Activated CD4-positive, alpha-beta memory T cell treated with anti-CD3 and anti-CD28 coated beads, Interleukin-2, amount 10 ng/mL, durations not matched to agents 7 days and 5 days (primary cell): ENCODE data around the gene KCNQ1OT1. TPM values are rescaled to one million over a fixed set of nuclear protein-coding genes. Genes with fewer than 3 reads are reported as not detected.

Experiments used
- CTCF ChIA-PET: fragments of 350-600 bp; sonication (Branson Sonifier 250); formaldehyde crosslinking; loops from one replicate; lab custom pipeline; 2021; ENCODE audit warnings: antibody characterized with exemption, inconsistent platforms; lab: Charles Lee
- POLR2A ChIA-PET: fragments of 350-600 bp; sonication (Branson Sonifier 250); formaldehyde crosslinking; loops from one replicate; lab custom pipeline; 2021; ENCODE audit warnings: antibody characterized with exemption; lab: Charles Lee
- DNase-seq: peaks from one replicate; pipeline ENCODE4 v3.0.0-alpha.2; 2020
- H3K27ac Mint-ChIP-seq: one replicate; pipeline ENCODE4 v1.8.0; 2021; ENCODE audit warnings: mild to moderate bottlenecking, mixed read lengths
- H3K27me3 Mint-ChIP-seq: one replicate; pipeline ENCODE4 v1.8.0; 2021; ENCODE audit warnings: mixed read lengths
- H3K36me3 Mint-ChIP-seq: one replicate; pipeline ENCODE4 v1.8.0; 2021; ENCODE audit warnings: low read depth, mixed read lengths
- H3K4me1 Mint-ChIP-seq: one replicate; pipeline ENCODE4 v1.8.0; 2021; ENCODE audit warnings: mixed read lengths
- H3K4me3 Mint-ChIP-seq: one replicate; pipeline ENCODE4 v1.8.0; 2021; ENCODE audit warnings: mild to moderate bottlenecking, mixed read lengths
- H3K9me3 Mint-ChIP-seq: one replicate; pipeline ENCODE4 v1.8.0; 2021; ENCODE audit warnings: mixed read lengths
- total RNA-seq, 2 experiments: library from RNA; stranded (reverse); gene quantifications; one replicate each; pipeline ENCODE4 v1.2.3, GENCODE V29; 2021

KCNQ1OT1 gene
- total RNA-seq, 2 experiments from 2014 or later, result 0.25 to 0.28 TPM

- ChIA-PET POLR2A (no interaction called here), CTCF (no interaction called here)
- Mint-ChIP-seq H3K9me3 (no peaks in the 10 kb centered on the region), H3K27me3 (no peaks in the 10 kb centered on the region), H3K27ac (no peak overlapping the region), H3K36me3 (no peaks in the 10 kb centered on the region), H3K4me3 (no peak overlapping the region), H3K4me1 (no peaks in the 10 kb centered on the region)
- DNase-seq, result no peak
Observed at GRCh38 chr11:2561696-2562581, 137.9 kb downstream of the KCNQ1OT1 start.

DNA sequence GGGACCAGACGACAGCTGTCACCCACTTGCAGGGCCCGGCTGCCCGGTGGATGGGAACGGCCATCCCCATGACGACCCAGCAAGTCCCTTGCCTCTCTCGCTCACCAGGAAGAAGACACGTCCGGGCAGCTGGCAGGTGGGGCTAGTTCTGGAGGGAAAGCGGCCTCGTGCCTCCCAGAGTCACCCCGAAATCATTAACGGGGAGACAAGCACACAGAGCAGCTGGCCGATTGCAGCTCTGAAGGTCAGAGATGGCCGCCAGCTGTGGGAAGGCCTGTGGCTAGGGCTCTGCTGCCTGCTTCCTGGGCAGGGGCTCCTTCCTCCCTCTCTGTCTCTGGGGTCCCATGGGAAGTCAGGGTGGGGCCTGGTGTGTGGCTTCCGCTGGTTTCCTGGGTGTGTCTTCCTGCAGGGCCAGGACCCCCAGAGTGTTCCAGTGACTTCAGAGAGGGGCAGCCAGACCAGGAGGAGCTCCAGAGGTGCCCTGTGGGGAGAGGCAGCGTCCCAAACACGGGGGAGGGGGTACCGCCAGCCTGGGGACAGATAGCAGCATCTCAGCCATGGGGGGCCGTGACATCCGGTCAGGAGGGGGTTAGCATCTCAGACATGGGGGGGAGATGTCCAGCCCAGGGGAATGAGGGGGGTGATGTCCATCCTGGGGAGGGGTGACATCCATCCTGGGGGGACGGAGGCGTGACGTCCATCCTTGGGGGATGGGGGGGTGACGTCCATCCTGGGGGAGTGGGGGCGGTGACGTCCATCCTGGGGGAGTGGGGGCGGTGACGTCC lies 140.1 kb downstream of the KCNQ1OT1 start:
- no peak for DNase-seq
- no peaks in the 10 kb centered on the region for H3K27me3 Mint-ChIP-seq
- no peak overlapping the region for H3K27ac Mint-ChIP-seq
- H3K9me3 Mint-ChIP-seq, result no peaks in the 10 kb centered on the region
- ChIA-PET POLR2A (no interaction called here), CTCF (interaction anchor here (0.7 kb wide), 1 partner anchor 332 kb away, joined by 4 read pairs; no protein-coding TSS in a partner anchor)
- H3K4me3 Mint-ChIP-seq, result no peak overlapping the region
- no peaks in the 10 kb centered on the region for H3K4me1 Mint-ChIP-seq
- H3K36me3 Mint-ChIP-seq, result no peaks in the 10 kb centered on the region

GRCh38 chr11:2558861-2559526 lies 140.8 kb downstream of the KCNQ1OT1 start:
- Mint-ChIP-seq H3K4me3 (no peak overlapping the region), H3K36me3 (no peaks in the 10 kb centered on the region), H3K9me3 (no peaks in the 10 kb centered on the region), H3K4me1 (no peaks in the 10 kb centered on the region), H3K27ac (no peak overlapping the region), H3K27me3 (no peaks in the 10 kb centered on the region)
- ChIA-PET POLR2A (no interaction called here), CTCF (interaction anchor here (0.7 kb wide), 1 partner anchor 333 kb away, joined by 4 read pairs; no protein-coding TSS in a partner anchor)
- no peak for DNase-seq

DNA sequence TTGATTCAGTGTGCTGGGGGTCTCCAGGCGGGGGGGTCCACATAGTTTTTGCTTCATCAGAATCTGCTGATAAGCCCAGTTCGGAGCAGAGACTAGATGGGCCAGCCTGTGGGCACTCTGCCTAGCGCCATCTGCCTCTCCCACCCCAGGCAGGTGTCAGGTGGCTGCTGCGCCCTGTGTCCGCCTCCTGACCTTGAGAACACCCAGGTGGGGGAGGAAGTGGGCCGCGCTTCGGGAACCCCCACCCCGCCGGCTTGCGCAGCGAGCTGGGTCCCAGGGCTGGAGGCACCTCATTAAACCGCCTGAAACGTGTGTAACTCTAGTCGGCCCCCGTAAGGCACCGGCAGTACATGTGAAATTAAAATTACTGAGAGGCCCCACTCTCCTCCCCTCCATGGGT lies 141.4 kb downstream of the KCNQ1OT1 start:
- H3K9me3 Mint-ChIP-seq, result no peaks in the 10 kb centered on the region
- ChIA-PET POLR2A (no interaction called here), CTCF (no interaction called here)
- H3K4me3 Mint-ChIP-seq, result no peak overlapping the region
- DNase-seq, result no peak
- no peaks in the 10 kb centered on the region for H3K27me3 Mint-ChIP-seq
- H3K27ac Mint-ChIP-seq, result no peak overlapping the region
- no peaks in the 10 kb centered on the region for H3K36me3 Mint-ChIP-seq
- H3K4me1 Mint-ChIP-seq, result no peaks in the 10 kb centered on the region

Other genes starting within 250 kb of the KCNQ1OT1 start
- under 1 TPM; 0.55 to 0.60 TPM for gene CDKN1C, start 185.8 kb upstream of the KCNQ1OT1 start, total RNA-seq
- 1 to 10 TPM; 3.7 to 5.0 TPM for gene PHLDA2, start 229.4 kb upstream of the KCNQ1OT1 start, total RNA-seq